IPS DF 4.7 (cell line): ENCODE results near the gene TRIM66.

Source experiments
- DNase-seq: peaks from one replicate; pipeline ENCODE4 v3.0.0-alpha.2; 2013; ENCODE audit warnings: low spot score; ENCODE audit errors: extremely low read depth

Gene TRIM66

DNA sequence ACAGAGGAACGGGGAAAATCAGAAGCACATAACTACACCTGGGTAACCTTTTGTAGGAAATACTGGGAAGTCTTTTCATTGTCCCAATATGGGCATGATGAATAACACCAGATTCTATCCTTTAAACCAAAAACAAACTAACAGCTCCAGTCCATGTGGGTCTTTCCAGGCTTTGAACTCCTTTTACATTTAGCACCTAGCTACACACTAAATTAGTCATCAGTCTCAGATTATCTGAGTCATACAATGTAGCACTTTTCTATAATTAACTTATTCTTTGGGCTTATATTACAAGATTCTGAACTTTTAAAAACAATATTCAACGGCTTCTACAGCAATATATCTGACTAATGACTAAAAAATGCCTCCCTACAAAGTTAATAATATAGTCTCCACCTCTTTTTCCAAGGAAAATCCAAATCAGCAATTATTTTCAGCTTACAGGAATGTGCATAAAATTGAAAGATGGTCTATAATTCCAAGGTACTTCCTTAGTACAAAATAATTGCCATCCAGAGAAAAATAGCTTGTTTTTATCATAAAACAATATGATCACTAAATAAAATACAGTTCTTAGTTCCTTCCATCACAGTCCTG, 114.8 kb downstream of the TRIM66 start:
- no peak for DNase-seq

DNA sequence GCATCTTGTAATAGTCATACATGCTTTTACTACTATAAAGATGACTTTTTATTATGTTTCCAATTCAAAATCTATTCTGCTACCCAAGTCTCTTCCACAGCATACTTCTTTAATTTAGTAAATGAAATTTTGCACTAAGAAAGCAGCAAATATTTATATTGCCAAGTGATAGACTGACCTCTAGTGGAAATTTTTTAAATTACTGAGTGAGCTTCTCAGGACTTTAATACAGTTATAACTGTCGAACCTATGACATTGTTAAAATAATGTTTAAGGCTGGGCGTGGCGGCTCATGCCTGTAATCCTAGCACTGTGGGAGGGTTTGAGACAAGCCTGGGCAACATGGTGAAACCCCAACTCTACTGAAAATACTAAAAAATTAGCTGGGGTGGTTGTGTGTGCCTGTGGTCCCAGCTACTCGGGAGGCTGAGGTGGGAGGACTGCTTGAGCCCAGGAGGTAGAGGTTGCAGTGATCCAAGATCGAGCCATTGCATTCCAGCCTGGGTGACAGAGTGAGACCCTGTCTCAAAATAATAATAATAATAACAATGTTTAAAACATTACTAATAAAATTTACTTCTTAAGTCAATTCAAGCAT, 115.8 kb downstream of the TRIM66 start:
- DNase-seq: no peak

GRCh38 chr11:8564526-8564925, 117.9 kb downstream of the TRIM66 start:
- no peak for DNase-seq
